ENCODE measurements around the gene AUTS2. TPM values are rescaled to one million over a fixed set of nuclear protein-coding genes. Genes with fewer than 3 reads are reported as not detected.

AUTS2 gene
- total RNA-seq, 1 donor from 2014 or later = 80.6 TPM

GRCh38 chr7:69763513-69763912 is 165.2 kb downstream of the AUTS2 start:
- Mint-ChIP-seq H3K27ac (ENCODE audit: unreplicated experiment) (no peak overlapping the region), H3K36me3 (ENCODE audit: unreplicated experiment) (no peaks in the 10 kb centered on the region), H3K4me3 (ENCODE audit: unreplicated experiment) (no peak overlapping the region), H3K9me3 (ENCODE audit: unreplicated experiment) (no peaks in the 10 kb centered on the region), H3K4me1 (ENCODE audit: unreplicated experiment) (peaks cover 17% of the 10 kb centered on the region), H3K27me3 (ENCODE audit: unreplicated experiment) (no peaks in the 10 kb centered on the region)
- TF ChIP-seq CTCF (IDR thresholded peaks at IDR 0.05) = no peak
- no peak for DNase-seq (ENCODE audit: extremely low spot score, unreplicated experiment)

GRCh38 chr7:69764147-69764546 is 165.9 kb downstream of the AUTS2 start:
- H3K27ac Mint-ChIP-seq (ENCODE audit: unreplicated experiment) = no peak overlapping the region
- TF ChIP-seq CTCF (IDR thresholded peaks at IDR 0.05) = no peak
- H3K36me3 Mint-ChIP-seq (ENCODE audit: unreplicated experiment) = no peaks in the 10 kb centered on the region
- H3K9me3 Mint-ChIP-seq (ENCODE audit: unreplicated experiment) = no peaks in the 10 kb centered on the region
- H3K27me3 Mint-ChIP-seq (ENCODE audit: unreplicated experiment) = no peaks in the 10 kb centered on the region
- H3K4me1 Mint-ChIP-seq (ENCODE audit: unreplicated experiment) = peaks cover 19% of the 10 kb centered on the region
- DNase-seq (ENCODE audit: extremely low spot score, unreplicated experiment) = no peak
- no peak overlapping the region for H3K4me3 Mint-ChIP-seq (ENCODE audit: unreplicated experiment)

DNA sequence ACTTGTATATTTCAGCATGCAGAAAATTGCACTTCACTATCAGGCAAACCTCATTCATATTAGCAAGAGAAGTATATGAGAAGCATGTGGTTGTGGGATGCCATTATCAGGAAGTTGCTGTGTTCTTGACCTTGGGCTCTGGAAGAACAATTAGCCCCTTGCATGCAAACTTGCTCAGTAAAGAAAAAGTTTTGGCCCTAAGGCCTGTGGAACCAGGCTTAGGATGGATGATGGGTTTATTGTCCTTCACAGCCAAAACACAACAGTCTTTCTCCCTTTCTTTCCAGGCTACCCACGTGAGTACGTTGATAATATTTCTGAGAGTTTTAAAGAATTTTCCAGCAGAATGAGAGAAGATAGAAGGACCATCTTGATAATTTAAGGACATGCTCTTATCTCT is 166.4 kb downstream of the AUTS2 start:
- Mint-ChIP-seq H3K36me3 (ENCODE audit: unreplicated experiment) (no peaks in the 10 kb centered on the region), H3K9me3 (ENCODE audit: unreplicated experiment) (no peaks in the 10 kb centered on the region), H3K27me3 (ENCODE audit: unreplicated experiment) (no peaks in the 10 kb centered on the region), H3K4me3 (ENCODE audit: unreplicated experiment) (no peak overlapping the region), H3K27ac (ENCODE audit: unreplicated experiment) (no peak overlapping the region), H3K4me1 (ENCODE audit: unreplicated experiment) (peaks cover 24% of the 10 kb centered on the region)
- no peak for DNase-seq (ENCODE audit: extremely low spot score, unreplicated experiment)
- TF ChIP-seq CTCF (IDR thresholded peaks at IDR 0.05) = no peak

DNA sequence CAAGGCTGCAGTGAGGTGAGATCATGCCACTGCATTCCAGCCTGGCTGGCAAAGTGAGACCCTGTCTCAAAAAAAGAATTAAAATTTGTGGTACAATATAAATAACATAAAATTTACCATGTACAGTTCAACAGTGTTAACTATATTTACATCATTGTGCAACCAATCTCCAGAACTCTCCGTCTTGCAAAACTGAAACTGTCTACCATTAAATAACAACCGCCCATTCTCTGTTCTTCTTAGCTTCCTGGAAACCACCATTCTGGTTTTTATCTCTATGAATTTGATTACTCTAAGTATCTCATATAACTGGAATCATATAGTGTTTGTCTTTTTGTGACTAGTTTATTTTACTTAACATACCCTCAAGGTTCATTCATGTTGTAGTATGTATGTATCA is 167.6 kb downstream of the AUTS2 start:
- H3K4me1 Mint-ChIP-seq (ENCODE audit: unreplicated experiment) = peaks cover 26% of the 10 kb centered on the region
- H3K27me3 Mint-ChIP-seq (ENCODE audit: unreplicated experiment) = no peaks in the 10 kb centered on the region
- TF ChIP-seq CTCF (IDR thresholded peaks at IDR 0.05) = no peak
- H3K4me3 Mint-ChIP-seq (ENCODE audit: unreplicated experiment) = no peak overlapping the region
- DNase-seq (ENCODE audit: extremely low spot score, unreplicated experiment) = no peak
- H3K9me3 Mint-ChIP-seq (ENCODE audit: unreplicated experiment) = no peaks in the 10 kb centered on the region
- H3K27ac Mint-ChIP-seq (ENCODE audit: unreplicated experiment) = no peak overlapping the region
- H3K36me3 Mint-ChIP-seq (ENCODE audit: unreplicated experiment) = no peaks in the 10 kb centered on the region

- Mint-ChIP-seq H3K27ac (ENCODE audit: unreplicated experiment) (no peak overlapping the region), H3K36me3 (ENCODE audit: unreplicated experiment) (no peaks in the 10 kb centered on the region), H3K4me1 (ENCODE audit: unreplicated experiment) (peaks cover 37% of the 10 kb centered on the region), H3K9me3 (ENCODE audit: unreplicated experiment) (no peaks in the 10 kb centered on the region), H3K27me3 (ENCODE audit: unreplicated experiment) (no peaks in the 10 kb centered on the region), H3K4me3 (ENCODE audit: unreplicated experiment) (no peak overlapping the region)
- no peak for TF ChIP-seq CTCF (IDR thresholded peaks at IDR 0.05)
- no peak for DNase-seq (ENCODE audit: extremely low spot score, unreplicated experiment)
Observed at GRCh38 chr7:69768986-69769595, 170.8 kb downstream of the AUTS2 start.
